ENCODE measurements around the gene GLRX3. TPM values are rescaled to one million over a fixed set of nuclear protein-coding genes. Genes with fewer than 3 reads are reported as not detected.
A peak's percentile ranks its signal among the peaks of the same experiment; 100 is the strongest.

Gene GLRX3
- total RNA-seq, 4 donors from 2014 or later = 42.3 to 103 (median 48.6) TPM

- 83 to 86% methylated on average over 6 to 9 of the region's 11 CpGs for WGBS, 2 donors (ENCODE audit: low coverage in 1 of 2)
- Histone ChIP-seq H3K27ac (no peak overlapping the region), H3K27me3 (peaks cover 4% of the 10 kb centered on the region), H3K4me1 (peaks cover 0 to 10% (median 2%) of the 10 kb centered on the region in 3 donors), H3K4me3 (no peak overlapping the region), H3K9me3 (no peaks in the 10 kb centered on the region), H3K36me3 (peaks cover 0 to 75% of the 10 kb centered on the region in 2 donors)
- no peak for ATAC-seq
- TF ChIP-seq POLR2AphosphoS5 (IDR thresholded peaks at IDR 0.05) (no peak), CTCF (IDR thresholded peaks at IDR 0.05) (no peak), POLR2A (IDR thresholded peaks at IDR 0.05) (no peak), EP300 (IDR thresholded peaks at IDR 0.05) (no peak)
Observed at GRCh38 chr10:130185591-130185990, 49.4 kb downstream of the GLRX3 start.

- TF ChIP-seq CTCF (IDR thresholded peaks at IDR 0.05) (no peak), POLR2A (IDR thresholded peaks at IDR 0.05) (no peak), EP300 (IDR thresholded peaks at IDR 0.05) (no peak), POLR2AphosphoS5 (IDR thresholded peaks at IDR 0.05) (no peak)
- Histone ChIP-seq H3K27ac (no peak overlapping the region), H3K9me3 (no peaks in the 10 kb centered on the region), H3K4me3 (no peak overlapping the region), H3K36me3 (peaks cover 0 to 46% of the 10 kb centered on the region in 2 donors), H3K4me1 (peaks cover 0 to 16% (median 5%) of the 10 kb centered on the region in 3 donors), H3K27me3 (peaks cover 11% of the 10 kb centered on the region)
- WGBS, 2 donors (ENCODE audit: low coverage in 1 of 2) = 87% methylated on average over 4 of the region's 28 CpGs; no CpG with 5 or more reads in 1 of the 2 donors
- no peak for ATAC-seq
Observed at GRCh38 chr10:130188195-130189175, 52.3 kb downstream of the GLRX3 start.

- Histone ChIP-seq H3K36me3 (peaks cover 0 to 35% of the 10 kb centered on the region in 2 donors), H3K27me3 (peaks cover 11% of the 10 kb centered on the region), H3K4me1 (peaks cover 0 to 16% (median 5%) of the 10 kb centered on the region in 3 donors), H3K9me3 (no peaks in the 10 kb centered on the region), H3K27ac (no peak overlapping the region), H3K4me3 (no peak overlapping the region)
- no peak for ATAC-seq
- TF ChIP-seq CTCF (IDR thresholded peaks at IDR 0.05) = no peak
- TF ChIP-seq POLR2A (IDR thresholded peaks at IDR 0.05) = no peak
- TF ChIP-seq EP300 (IDR thresholded peaks at IDR 0.05) = no peak
- TF ChIP-seq POLR2AphosphoS5 (IDR thresholded peaks at IDR 0.05) = no peak
- no CpG with 5 or more reads among the region's 25 CpGs for WGBS, 2 donors (ENCODE audit: low coverage in 1 of 2)
Observed at GRCh38 chr10:130189608-130190054, 53.4 kb downstream of the GLRX3 start.

GRCh38 chr10:130190055-130190736 lies 54.0 kb downstream of the GLRX3 start:
- H3K4me3 ChIP-seq = peak overlapping the region; percentile 33 to 68
- peaks cover 0 to 29% of the 10 kb centered on the region in 2 donors for H3K36me3 ChIP-seq
- H3K27ac ChIP-seq = peak overlapping the region in 1 of 4 donors; percentile 33
- H3K4me1 ChIP-seq = peaks cover 0 to 16% (median 5%) of the 10 kb centered on the region in 3 donors
- H3K27me3 ChIP-seq = peaks cover 11% of the 10 kb centered on the region
- TF ChIP-seq POLR2A (IDR thresholded peaks at IDR 0.05) (no peak), EP300 (IDR thresholded peaks at IDR 0.05) (no peak), CTCF (IDR thresholded peaks at IDR 0.05) (peak in 3 of 4 experiments; percentile 99 to 100 (median 99)), POLR2AphosphoS5 (IDR thresholded peaks at IDR 0.05) (peak; percentile 3)
- no peaks in the 10 kb centered on the region for H3K9me3 ChIP-seq
- WGBS, 2 donors (ENCODE audit: low coverage in 1 of 2) = no CpG with 5 or more reads among the region's 81 CpGs
- peak; percentile 90 for ATAC-seq
